Colonic mucosa (tissue), 4 donors: Measurements from ENCODE around the gene SNX30. TPM values are rescaled to one million over a fixed set of nuclear protein-coding genes. Genes with fewer than 3 reads are reported as not detected.

Source experiments
- DNase-seq: peaks from one replicate; pipeline ENCODE4 v3.0.0-alpha.2; 2020
- H3K27ac ChIP-seq: fragments of 200-600 bp; one replicate; pipeline ENCODE4 v1.8.0; 2021
- H3K27me3 ChIP-seq: fragments of 200-600 bp; one replicate; pipeline ENCODE4 v1.8.0; 2021
- H3K36me3 ChIP-seq: fragments of 200-600 bp; one replicate; pipeline ENCODE4 v1.8.0; 2021
- H3K4me1 ChIP-seq: fragments of 200-600 bp; one replicate; pipeline ENCODE4 v1.8.0; 2021; ENCODE audit warnings: mild to moderate bottlenecking
- H3K4me3 ChIP-seq: fragments of 200-600 bp; one replicate; pipeline ENCODE4 v1.8.0; 2021
- H3K9ac ChIP-seq, 2 donors: one replicate each; pipeline ENCODE4 v1.7.0; 2013; ENCODE audit warnings: control low read depth in 2 of 2, low read depth in 2 of 2, low read length in 2 of 2
- H3K9me3 ChIP-seq: fragments of 200-600 bp; one replicate; pipeline ENCODE4 v1.8.0; 2021
- CTCF ChIP-seq: fragments of 200-600 bp; IDR thresholded peaks from one replicate; pipeline ENCODE4 v1.8.0; 2022; ENCODE audit warnings: antibody characterized with exemption, mild to moderate bottlenecking
- intact Hi-C: fragments of 100-400 bp; cut with DNase I; formaldehyde crosslinking; loops from one replicate; pipeline ENCODE4 v1.14.1; 2022
- total RNA-seq, 2 donors: library from RNA; stranded (reverse); fragmentation: NEBNext Ultra II Directional in 1 of 2; extraction: Animal tissue kit (Norgen Biotek cat#: 25700) in 1 of 2; gene quantifications; one replicate each; pipeline ENCODE4 v1.2.1, GENCODE V29; 2021
- donor health status: healthy.
- donor health status: DM: no; HTN: no; CAD: no.
- donor health status: DM: no; HTN: no; CAD: no.

Gene SNX30
- total RNA-seq, 2 donors from 2014 or later: 17.1 to 30.3 TPM

GRCh38 chr9:112846528-112847488 is 96.2 kb downstream of the SNX30 start:
- no peaks in the 10 kb centered on the region for H3K36me3 ChIP-seq
- H3K27me3 ChIP-seq: no peaks in the 10 kb centered on the region
- H3K9me3 ChIP-seq: no peaks in the 10 kb centered on the region
- no peak overlapping the region for H3K4me3 ChIP-seq
- H3K4me1 ChIP-seq: no peaks in the 10 kb centered on the region
- no peak overlapping the region for H3K9ac ChIP-seq
- intact Hi-C loops: no loop called here
- no peak for TF ChIP-seq CTCF
- DNase-seq: no peak
- H3K27ac ChIP-seq: no peak overlapping the region

DNA sequence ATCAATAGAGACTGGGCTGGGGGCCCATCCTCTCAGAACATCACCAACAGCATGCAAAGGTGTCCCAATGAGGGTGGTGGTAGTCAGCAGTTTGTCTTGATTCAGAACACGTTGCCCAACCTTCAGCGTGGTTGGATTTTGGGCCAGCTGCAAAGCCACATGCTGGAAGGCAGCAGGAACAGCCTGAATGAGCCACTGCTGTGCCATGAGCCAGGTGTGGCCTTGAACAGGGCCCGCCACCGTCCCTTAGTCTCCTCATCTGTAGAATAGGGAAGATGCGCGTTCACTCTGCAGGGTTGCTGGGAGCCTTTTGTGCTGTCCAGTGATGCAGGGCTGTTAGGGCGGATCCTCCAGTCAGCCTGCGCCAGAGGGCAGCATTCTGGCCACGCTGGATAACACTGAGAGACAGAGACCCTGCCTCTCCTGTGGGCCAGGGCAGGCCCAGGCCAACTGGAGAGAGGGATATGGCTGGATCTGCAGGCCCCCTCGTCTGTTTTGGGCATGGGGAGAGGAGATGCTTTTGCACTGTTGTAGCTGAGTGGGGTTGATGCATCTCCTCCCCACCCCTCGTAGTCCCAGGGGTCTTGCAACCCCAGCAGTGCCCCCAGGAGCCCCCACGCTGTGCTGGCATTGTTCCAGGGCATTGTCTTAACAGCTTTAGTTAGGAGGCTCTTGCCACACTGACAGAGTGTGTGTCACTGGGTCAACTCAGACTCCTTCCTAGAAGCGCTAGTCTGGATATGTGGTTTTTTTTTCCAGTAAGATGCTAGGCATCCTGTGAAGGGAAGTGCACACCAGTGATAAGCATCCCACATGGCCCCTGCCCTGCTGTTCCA is 98.0 kb downstream of the SNX30 start:
- no peaks in the 10 kb centered on the region for H3K4me1 ChIP-seq
- no peak for TF ChIP-seq CTCF
- intact Hi-C loops: no loop called here

GRCh38 chr9:112849363-112849922 is 98.9 kb downstream of the SNX30 start:
- no peaks in the 10 kb centered on the region for H3K9me3 ChIP-seq
- H3K36me3 ChIP-seq: no peaks in the 10 kb centered on the region
- no peaks in the 10 kb centered on the region for H3K27me3 ChIP-seq
- no peak overlapping the region for H3K4me3 ChIP-seq
- H3K27ac ChIP-seq: no peak overlapping the region
- no peak for DNase-seq
- H3K9ac ChIP-seq: no peak overlapping the region
- no peak for TF ChIP-seq CTCF
- intact Hi-C loops: no loop called here
- H3K4me1 ChIP-seq: no peaks in the 10 kb centered on the region

More for the DNA sequence above, 98.0 kb downstream of the SNX30 start:
- Histone ChIP-seq H3K27me3 (no peaks in the 10 kb centered on the region), H3K9me3 (no peaks in the 10 kb centered on the region), H3K36me3 (no peaks in the 10 kb centered on the region), H3K4me3 (no peak overlapping the region), H3K9ac (no peak overlapping the region), H3K27ac (no peak overlapping the region)
- no peak for DNase-seq

GRCh38 chr9:112850840-112851239 is 100.3 kb downstream of the SNX30 start:
- no peaks in the 10 kb centered on the region for H3K4me1 ChIP-seq
- H3K27me3 ChIP-seq: no peaks in the 10 kb centered on the region
- DNase-seq: no peak
- H3K36me3 ChIP-seq: no peaks in the 10 kb centered on the region
- H3K9me3 ChIP-seq: no peaks in the 10 kb centered on the region
- no peak for TF ChIP-seq CTCF
- no peak overlapping the region for H3K27ac ChIP-seq
- no peak overlapping the region for H3K9ac ChIP-seq
- H3K4me3 ChIP-seq: no peak overlapping the region
- intact Hi-C loops: no loop called here

DNA sequence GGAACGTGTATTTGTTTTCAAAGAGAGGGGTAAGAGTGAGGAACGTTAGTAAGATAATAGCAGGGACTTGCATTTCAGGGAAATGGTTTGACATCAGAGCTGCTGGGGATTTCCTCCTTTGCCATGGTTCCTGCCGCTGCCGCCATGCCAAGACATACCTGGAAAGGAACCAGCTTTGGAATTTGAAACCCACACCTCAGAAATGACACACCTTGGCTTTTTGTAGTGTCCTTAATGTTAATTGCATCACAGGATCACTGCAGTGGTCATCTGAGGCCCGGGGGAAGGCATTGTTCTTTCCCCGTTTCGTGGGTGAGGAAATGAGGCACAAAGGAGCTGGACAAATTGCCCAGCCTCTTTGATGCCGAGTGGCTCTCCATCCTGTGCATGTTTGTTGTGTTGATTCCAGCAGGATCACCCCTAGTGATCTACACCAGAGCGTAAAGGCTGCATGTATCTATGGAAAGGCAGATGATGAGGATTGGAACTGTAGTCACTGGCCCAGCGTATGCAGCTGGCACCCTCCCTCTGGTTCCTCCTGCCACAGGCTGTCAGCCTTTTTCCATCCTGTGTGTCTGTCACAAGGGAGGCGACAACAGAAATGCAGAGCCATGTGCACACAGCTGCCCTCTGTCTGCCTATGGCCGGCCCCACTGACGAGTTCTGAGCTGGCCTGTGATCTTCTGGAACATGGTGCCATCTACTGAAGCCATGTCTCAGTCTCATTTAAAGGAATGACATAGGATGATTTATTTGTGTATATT is 102.4 kb downstream of the SNX30 start:
- no peaks in the 10 kb centered on the region for H3K27me3 ChIP-seq
- no peak for DNase-seq
- no peak overlapping the region for H3K4me3 ChIP-seq
- no peaks in the 10 kb centered on the region for H3K36me3 ChIP-seq
- no peak for TF ChIP-seq CTCF
- H3K9me3 ChIP-seq: no peaks in the 10 kb centered on the region
- no peak overlapping the region for H3K27ac ChIP-seq
- H3K4me1 ChIP-seq: no peaks in the 10 kb centered on the region
- H3K9ac ChIP-seq: no peak overlapping the region
- intact Hi-C loops: no loop called here
